NCI-H1092 treated with DMSO at 0.1 percent for 48 hours (cell line): ENCODE measurements around the gene PIP4K2C.
"Not testable (repeated sequence)": the region's sequence is repeated elsewhere in the genome, so short reads cannot be mapped to it uniquely, and the experiment has no call there.

Source experiments
- DNase-seq: peaks from one replicate; lab custom pipeline; 2025; lab: John Stamatoyannopoulos, UW

The PIP4K2C gene

DNA sequence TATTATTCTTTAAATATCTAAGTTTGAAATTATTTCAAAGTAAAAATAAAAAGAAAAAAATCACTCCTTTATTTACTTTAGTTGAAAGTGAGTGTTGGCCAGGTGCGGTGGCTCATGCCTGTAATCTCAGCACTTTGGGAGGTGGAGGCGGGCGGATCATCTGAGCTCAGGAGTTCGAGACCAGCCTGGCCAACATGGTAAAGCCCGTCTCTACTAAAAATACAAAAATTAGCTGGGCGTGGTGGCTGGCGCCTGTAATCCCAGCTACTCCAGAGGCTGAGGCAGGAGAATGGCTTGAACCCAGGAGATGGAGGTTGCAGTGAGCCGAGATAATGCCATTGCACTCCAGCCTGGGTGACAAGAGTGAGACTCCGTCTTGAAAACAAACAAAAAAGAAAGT is 45.7 kb downstream of the PIP4K2C start:
- DNase-seq = not testable (repeated sequence)

GRCh38 chr12:57637364-57637763 is 46.4 kb downstream of the PIP4K2C start:
- no peak for DNase-seq

GRCh38 chr12:57638096-57638495 is 47.1 kb downstream of the PIP4K2C start:
- DNase-seq = no peak

DNA sequence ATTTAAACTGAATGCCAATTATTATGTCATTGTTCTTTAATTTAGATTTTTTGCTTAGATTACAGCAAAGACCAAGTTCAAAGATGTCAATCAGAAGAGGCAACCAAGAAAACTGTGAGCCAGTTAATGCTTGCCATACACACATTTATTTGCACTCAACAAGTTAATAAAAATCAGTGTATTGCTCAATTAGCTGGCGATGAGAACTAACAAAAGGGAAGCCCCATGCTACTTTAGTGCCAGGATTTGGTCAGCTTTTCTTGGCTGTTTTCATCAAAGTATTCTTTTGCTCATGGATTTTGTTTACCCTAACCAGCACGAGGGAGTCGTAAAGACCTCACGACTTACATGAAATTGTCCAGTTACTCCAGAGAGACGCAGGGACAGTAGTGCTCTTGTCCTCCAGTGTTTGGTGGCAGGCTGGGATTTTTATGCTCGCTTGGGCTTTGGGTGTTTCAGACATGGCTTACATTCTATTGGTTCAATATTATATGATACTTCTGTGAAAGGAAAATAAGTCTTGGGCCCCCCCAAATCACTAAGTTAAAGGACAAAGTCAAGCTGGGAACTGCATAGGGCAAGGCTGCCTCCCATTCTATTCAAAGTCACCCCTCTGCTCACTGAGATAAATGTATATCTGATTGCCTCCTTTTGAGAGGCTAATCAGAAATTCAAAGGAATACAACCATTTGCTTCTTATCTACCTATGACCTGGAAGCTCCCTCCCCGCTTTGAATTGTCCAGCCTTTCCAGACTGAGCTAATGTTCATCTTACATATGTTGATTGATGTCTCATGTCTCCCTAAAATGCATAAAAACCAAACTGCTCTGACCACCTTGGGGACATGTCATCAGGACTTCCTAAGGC is 49.4 kb downstream of the PIP4K2C start:
- DNase-seq = no peak

GRCh38 chr12:57641699-57642442 is 50.9 kb downstream of the PIP4K2C start:
- no peak for DNase-seq

DNA sequence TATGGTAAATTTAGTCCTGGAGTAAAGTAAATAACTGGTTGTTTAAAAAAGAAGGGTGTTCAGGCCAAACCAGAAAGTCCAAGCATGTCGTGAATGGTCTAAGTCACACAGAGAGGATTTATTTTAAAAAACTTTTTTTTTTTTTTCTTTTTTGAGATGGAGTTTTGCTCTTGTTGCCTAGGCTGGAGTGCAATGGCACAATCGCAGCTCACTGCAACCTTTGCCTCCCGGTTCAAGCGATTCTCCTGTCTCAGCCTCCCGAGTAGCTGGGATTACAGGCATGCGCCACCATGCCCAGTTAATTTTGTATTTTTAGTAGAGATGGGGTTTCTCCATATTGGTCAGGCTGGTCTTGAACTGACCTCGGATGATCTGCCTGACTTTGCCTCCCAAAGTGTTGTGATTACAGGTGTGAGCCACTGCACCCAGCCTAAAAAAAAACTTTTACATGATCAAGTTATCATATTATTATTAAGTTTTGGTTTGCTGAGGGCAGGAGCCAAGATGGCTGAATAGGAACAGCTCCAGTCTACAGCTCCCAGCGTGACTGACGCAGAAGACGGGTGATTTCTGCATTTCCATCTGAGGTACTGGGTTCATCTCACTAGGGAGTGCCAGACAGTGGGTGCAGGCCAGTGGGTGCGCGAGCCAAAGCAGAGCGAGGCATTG is 55.1 kb downstream of the PIP4K2C start:
- DNase-seq = not testable (repeated sequence)

DNA sequence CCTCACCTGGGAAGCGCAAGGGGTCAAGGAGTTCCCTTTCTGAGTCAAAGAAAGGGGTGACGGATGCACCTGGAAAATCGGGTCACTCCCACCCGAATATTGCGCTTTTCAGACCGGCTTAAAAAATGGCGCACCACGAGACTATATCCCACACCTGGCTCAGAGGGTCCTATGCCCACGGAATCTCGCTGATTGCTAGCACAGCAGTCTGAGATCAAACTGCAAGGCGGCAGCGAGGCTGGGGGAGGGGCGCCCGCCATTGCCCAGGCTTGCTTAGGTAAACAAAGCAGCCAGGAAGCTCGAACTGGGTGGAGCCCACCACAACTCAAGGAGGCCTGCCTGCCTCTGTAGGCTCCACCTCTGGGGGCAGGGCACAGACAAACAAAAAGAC is 55.7 kb downstream of the PIP4K2C start:
- DNase-seq = not testable (repeated sequence)
